H1 (cell line): ENCODE data around the gene CHN2. TPM values are rescaled to one million over a fixed set of nuclear protein-coding genes. Genes with fewer than 3 reads are reported as not detected.

Source experiments
- NANOG ChIP-seq: IDR thresholded peaks from 2 replicates; pipeline ENCODE4 v1.6.1; 2011; ENCODE audit warnings: low read length, low read depth, mild to moderate bottlenecking, inconsistent platforms; ENCODE audit not compliant: insufficient read depth, poor library complexity, severe bottlenecking
- RNF2 ChIP-seq: fragments of 200-900, 300-1000 bp; sonication (generic); IDR thresholded peaks from 2 replicates; pipeline ENCODE4 v1.7.1; 2016; ENCODE audit warnings: borderline replicate concordance, low read depth, mild to moderate bottlenecking, antibody characterized with exemption, low read length; ENCODE audit not compliant: poor library complexity, severe bottlenecking; ENCODE audit errors: missing control alignments
- polyA plus RNA-seq, 7 experiments: library from polyadenylated mRNA; depleted of rRNA in 3 of 7; stranded (reverse) in 5 of 7; unstranded in 2 of 7; fragments of >200 nt in 5 of 7; fragments of 200-250 nt in 2 of 7; gene quantifications; 1 replicate in 5 of 7; 2 replicates in 1 of 7; 4 replicates in 1 of 7; pipeline versions ENCODE4 v1.2.1 to v1.2.3, GENCODE V29; 2011 to 2013; ENCODE audit warnings: missing spikeins in 2 of 7, mixed read lengths in 2 of 7
- total RNA-seq: library from RNA; stranded (reverse); fragmentation: NEBNext Ultra II Directional; extraction: Animal tissue kit (Norgen Biotek cat#: 25700); gene quantifications from 2 replicates; pipeline ENCODE4 v1.2.1, GENCODE V29; 2021
- TF ChIP-seq, protein P1 (sequence below): IDR thresholded peaks from 2 replicates; pipeline ENCODE4 v1.6.1; 2012; ENCODE audit warnings: low read length, inconsistent platforms
- TF ChIP-seq, protein P2 (sequence below): IDR thresholded peaks from 2 replicates; pipeline ENCODE4 v1.6.1; 2012; ENCODE audit warnings: inconsistent platforms

The CHN2 gene
- total and polyA plus RNA-seq, 2 of the 8 experiments (the other 6 are each of a cell fraction or from before 2014, with no cell fraction given): 2.9 to 4.8 TPM

DNA sequence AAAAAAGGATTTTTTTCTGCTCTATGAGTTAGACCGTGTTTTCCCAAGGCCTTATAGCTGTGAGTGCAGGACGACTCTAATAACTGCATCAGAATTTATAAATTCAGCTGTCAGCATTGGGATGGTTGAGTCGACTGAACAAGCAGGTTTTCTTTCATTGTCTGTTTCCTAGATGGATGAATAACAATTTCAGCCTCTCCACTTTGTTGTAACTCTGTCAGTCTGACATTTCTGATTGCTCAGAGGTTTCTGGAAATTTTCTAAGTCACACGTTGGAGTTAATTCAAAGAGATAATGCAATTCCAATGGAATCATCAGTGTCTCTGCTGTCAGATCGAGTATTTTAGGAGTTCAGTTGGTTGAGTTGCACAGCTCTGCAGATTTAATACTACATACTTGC, 159.2 kb downstream of the CHN2 start (continued):
- TF ChIP-seq NANOG (no peak), RNF2 (no peak)
- TF ChIP-seq, protein P1, sequence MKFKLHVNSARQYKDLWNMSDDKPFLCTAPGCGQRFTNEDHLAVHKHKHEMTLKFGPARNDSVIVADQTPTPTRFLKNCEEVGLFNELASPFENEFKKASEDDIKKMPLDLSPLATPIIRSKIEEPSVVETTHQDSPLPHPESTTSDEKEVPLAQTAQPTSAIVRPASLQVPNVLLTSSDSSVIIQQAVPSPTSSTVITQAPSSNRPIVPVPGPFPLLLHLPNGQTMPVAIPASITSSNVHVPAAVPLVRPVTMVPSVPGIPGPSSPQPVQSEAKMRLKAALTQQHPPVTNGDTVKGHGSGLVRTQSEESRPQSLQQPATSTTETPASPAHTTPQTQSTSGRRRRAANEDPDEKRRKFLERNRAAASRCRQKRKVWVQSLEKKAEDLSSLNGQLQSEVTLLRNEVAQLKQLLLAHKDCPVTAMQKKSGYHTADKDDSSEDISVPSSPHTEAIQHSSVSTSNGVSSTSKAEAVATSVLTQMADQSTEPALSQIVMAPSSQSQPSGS: no peak
- TF ChIP-seq, protein P2, sequence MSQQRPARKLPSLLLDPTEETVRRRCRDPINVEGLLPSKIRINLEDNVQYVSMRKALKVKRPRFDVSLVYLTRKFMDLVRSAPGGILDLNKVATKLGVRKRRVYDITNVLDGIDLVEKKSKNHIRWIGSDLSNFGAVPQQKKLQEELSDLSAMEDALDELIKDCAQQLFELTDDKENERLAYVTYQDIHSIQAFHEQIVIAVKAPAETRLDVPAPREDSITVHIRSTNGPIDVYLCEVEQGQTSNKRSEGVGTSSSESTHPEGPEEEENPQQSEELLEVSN: no peak
- TF ChIP-seq, all 59 proteins: peak for 0
